Measurements from ENCODE around the gene LOXL1.
A peak's percentile ranks its signal among the peaks of the same experiment; 100 is the strongest.
"Not testable (repeated sequence)": the region's sequence is repeated elsewhere in the genome, so short reads cannot be mapped to it uniquely, and the experiment has no call there.

The LOXL1 gene

DNA sequence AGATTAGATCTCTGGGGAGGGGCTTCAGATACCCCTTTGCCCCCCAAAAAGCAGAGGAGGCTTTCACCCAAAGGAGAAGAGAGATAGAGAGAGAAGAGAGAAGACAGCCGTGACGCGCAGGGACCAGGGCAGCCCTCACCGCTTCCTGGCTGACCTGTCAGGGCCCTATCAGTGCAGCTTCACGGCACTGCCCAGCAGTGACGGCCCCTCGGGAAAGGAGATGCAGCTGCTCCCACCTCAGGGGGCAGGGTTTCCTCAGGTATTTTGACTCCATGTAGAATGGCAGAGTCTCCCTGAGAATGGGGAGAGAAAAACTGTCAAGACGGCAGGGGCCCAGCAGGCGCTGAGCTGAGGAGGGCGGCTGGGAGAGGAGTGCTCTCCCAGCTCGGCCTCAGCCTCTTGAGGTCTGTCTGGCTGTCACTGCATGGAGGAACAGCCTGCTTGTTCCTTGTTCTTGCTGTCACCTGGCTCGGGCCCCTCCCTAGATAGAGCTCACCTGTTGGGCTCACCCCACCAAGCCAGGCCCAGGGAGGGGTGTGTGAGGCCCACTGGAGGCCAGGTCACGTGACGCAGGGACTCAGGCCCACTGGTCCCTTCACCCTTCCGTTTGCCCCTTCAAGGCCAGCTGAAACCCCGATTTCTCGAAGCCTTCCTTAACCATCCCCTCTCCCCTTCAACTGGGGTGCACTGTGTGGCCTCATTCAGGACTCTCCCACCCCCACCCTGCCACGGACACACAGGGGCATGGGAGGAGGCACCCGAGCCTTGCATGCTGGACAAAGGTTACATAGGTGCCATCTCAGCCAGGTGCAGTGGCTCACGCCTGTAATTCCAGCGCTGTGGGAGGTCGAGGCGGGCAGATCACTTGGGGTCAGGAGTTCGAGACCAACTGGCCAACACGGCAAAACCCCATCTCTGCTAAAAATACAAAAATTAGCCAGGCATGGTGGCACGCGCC lies 28.2 kb downstream of the LOXL1 start:
- DNase-seq: no peak

DNA sequence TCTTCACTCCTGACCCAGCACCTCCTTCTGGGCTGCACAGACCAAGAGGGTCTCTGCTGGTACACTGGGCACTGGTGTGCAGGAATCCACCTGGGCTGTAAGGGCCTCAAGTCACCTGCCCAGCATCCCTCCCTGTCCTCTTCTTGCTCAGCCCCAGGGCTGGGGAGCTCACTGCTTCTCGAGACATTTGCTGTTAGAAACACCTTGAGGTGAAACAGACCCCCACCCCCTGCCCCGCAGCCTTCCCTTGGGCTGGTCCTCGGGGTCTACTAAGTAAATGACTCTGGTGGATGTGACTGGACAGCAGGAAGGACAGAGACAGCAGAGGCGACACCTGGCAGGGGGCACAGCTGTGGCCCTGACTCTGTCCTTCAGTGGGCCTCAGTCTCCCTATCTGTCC lies 29.1 kb downstream of the LOXL1 start:
- DNase-seq: no peak

DNA sequence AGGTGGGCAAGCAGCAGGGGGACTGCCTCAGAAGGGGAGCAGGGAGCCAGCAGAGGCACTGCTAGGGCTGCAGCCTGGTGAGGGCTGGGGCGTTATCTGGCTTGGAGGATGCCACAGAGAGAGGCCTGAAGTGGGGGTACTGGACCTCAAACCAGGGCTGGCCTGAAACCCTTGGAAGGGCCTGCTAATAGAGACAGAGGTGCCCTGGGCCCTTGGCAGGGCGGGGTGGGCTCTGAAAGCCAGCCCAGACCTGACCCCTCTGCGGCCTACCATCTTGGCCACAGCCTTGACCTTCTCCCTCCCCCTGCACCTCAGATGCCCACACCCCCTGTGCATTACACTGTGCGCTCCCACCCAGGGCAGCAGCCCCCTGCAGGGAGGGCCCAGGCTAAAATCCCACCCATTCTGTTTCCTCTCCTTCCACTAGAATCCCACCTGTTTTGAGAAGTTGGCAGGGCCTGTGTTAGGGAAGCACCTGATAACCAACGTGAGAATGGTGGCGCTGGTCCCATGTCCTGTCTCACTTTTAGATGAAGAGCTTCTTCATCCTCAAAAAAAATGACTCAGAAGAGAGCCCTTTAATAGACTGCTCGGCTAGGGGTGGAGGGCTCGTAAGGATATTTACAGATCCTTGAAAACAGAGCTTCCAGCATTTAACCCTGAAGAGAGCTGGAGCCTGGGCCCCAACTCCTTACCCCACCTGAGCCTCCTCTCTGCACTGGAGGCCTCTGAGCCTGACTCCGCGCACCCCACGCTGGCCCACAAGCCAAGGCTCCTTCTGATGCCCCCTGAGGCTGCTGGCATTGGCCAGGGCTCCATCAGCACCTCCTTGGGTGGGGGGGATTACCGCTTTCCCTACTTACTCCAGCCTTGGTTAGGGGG lies 29.8 kb downstream of the LOXL1 start:
- DNase-seq: no peak

DNA sequence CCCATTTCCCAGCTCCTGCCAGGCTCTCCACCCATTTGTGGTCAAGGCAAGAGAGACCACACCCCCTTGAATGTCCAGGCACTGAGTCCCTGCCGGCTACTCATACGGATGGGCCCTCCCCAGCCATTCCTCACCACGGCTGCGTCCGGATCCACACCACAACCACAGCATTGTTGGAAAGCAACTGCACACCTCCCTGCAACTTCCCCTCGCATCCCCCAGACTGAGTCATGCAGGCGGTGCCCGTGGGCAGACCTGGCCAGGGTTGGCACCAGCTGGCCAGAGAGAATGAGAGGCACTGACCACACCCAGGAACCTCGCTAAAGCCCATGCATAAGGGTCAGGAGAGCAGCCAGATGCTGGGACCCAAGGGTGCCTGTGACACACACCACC lies 30.5 kb downstream of the LOXL1 start:
- no peak for DNase-seq

DNA sequence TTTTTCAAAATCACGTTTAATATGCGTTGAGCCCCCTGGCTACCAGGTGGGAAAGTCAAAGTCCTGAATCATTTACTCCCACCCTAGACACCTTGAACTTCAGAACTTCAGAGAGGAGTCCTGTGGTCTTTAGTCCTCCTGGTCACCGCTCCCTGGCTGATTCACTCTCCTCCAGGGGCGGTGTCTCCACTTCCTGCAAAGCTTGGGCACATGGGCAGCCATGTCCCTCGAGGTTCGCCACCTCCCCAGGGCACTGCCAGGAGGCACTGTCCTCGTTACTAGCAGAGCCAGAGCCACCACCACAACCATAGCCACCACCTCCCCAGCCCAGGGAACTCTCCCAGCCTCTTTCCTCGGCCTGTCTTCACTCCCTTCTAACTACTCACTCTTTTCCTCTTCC lies 31.0 kb downstream of the LOXL1 start:
- no peak for DNase-seq

DNA sequence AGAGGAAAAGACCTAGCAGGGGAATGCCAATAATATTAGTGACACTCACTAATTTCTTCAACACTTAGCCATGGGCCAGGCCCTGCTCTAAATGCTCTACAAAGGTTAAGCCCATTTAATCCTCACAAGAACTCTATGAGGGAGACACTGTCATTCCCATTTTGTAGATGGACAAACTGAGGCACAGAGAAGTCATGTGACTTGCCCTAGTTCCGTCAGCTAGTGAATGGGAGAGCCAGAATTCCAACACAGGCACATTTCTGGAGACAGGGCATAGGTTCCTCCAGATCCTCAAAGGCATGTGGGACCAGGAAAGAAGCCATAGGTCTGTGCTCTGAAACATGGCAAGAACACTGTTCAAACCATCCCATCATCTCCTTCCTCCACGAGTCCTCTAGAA lies 31.5 kb downstream of the LOXL1 start:
- DNase-seq: no peak

DNA sequence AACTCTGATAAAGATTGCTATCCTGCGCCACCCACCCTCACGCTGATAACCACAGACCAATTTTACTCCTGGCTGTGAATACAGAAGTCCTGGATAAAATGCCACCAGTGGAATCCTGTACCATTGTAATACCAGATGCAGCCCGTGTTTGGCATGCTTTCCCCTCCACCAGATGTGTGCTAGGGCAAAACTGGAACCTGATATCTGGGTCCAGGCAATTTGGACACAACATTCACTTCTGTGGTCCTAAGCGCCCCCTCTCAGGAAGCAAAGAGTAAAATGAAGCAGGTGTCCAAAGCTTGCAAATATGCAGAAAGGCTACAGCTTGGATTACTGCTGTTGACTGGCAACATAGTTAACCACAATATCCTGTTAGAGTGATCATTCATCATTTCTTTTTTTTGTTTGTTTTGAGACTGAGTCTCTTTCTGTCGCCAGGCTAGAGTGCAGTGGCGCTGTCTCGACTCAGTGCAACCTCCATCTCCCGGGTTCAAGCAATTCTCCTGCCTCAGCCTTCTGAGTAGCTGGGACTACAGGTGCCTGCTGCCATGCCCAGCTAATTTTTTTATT lies 32.8 kb downstream of the LOXL1 start:
- DNase-seq: no peak

DNA sequence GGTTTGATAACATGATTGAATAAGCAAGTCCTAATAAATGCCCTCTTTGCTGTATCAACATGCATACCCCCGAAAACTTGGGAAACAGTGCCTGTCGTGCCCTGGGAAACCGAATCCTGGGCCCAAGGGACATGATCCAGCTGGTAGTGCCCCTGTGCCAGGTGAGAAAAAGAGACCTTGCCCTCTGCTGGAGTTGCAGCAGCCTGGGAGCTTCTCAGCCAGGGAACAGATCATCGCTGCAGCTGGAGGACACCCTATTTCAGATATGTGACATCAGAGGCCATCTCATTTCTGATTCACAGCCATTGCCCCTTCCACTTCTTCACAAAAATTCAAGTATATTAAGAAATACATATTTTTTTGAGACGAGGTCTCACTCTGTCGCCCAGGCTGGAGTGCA lies 33.5 kb downstream of the LOXL1 start:
- DNase-seq: no peak

DNA sequence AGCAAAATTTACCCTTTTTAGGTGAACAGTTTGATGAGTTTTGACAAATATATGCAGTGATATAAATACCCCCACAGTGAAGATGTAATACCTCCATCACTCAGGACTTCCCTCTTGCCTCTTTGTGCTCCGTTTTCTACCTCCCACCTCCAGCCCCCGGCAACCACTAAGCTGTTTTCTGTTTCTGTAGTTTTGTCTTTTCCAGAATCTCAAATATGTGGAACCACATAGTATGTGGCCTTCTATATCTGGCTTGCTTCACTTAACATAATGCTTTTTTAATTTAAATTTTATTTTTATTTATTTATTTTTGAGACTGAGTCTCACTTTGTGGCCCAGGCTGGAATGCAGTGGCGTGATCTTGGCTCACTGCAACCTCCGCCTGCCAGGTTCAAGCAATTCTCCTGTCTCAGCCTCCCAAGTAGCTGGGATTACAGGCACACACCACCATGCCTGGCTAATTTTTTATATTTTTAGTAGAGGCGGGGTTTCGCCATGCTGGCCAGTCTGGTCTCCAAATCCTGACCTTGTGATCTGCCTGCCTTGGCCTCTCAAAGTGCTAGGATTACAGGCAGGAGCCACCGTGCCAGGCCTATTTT lies 34.3 kb downstream of the LOXL1 start:
- not testable (repeated sequence) for DNase-seq

DNA sequence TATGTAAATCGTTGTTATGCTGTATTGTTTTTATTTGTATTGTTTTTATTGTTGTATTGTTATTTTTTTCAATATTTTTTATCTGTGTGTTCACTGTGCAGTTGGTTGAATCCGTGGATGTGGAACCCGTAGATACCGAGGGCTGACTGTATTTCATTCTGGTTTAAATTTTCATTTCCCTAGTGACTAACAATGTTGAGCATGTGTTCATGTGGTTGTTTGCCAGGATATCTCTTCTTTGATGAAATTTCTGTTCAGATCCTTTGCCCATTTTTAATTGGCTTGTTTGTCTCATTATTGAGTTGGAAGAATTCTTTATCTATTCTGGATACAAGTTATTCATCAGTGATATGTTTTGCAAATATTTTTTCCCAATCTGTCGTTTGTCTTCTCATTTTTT lies 36.2 kb downstream of the LOXL1 start:
- DNase-seq: no peak

DNA sequence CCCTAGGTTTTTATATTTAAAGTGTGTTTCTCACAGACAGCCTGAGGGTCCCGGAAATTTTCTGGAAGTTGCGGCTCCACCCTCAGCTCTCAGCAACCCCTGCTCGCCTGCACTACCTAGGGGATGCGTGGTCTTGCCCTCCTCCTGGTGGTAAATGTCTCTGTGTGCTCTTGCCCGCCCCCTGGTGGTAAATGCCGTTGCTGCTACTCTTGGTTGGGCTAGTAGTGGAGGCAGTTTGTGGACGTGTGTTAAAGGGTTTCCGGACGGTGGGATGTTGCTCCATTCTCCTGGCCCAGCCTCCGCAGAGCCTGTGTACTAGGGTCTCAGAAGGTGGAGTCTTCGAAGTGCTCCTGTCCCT lies 38.5 kb downstream of the LOXL1 start:
- DNase-seq: peak; percentile 88

DNA sequence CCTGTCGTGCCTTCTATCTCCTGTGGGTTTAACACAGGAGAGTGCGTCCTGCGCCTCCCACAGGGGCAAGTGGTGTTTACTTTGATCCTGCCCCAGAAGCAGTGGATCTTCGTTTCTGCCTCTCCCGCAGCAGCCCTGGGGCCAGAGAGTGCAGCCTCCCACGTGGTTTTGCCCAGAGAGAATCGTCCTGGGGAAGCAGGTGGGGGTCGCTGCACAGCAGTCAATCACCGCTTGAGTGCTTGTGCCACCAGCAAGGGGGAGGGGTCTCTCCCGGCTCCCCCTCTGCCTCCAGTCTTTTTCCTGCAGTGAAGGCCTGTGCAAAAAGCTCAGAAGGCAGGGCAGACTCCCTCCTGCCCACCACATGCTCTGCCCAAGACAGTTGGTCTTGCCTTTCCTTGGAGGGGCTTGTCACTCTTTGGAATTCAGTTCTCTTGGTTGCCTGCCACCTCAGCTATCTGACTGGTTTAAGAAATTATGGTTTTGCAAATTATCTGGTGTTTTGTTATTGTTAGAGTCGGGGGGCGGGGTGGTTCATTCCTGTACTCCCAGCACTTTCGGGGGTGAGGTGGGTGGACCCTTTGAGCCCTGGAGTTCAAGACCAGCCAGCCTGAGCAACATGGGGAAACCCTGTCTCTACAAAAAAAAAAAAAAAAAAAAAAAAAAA lies 39.0 kb downstream of the LOXL1 start:
- DNase-seq: no peak

DNA sequence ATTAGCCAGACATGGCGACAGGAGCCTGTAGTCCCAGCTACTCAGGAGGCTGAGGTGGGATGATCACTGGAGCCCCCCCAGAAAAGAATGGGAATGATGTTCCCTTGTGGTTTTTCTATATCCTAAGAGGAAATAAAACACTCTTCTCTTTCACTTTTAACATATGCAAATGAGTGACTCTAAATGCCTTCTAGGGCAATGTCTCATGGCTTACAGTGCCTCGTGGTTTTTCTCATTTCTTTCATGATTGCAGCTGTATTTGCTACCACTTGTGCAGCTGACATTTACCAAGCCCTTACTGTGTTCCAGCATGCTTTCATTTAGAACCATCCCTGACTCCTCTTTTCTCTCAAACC lies 39.5 kb downstream of the LOXL1 start:
- DNase-seq: no peak

DNA sequence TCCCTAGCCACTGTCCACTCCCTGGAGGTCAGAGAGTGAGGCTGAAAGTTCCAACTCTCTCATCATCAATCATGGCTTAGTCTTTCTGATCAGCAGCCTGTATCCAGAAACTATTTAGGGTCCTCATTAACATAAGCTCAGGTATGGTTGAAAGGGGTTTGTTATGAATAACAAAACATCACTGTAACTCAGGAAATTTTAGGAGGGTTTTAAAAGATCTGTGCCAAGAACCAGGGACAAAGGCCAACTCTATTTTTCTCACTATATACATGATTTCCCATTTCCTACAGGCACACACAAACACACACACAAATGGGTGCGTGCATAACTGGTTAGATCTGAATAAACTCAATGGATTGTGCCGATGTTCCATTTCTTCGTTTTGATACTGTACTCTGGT lies 42.2 kb downstream of the LOXL1 start:
- no peak for DNase-seq

DNA sequence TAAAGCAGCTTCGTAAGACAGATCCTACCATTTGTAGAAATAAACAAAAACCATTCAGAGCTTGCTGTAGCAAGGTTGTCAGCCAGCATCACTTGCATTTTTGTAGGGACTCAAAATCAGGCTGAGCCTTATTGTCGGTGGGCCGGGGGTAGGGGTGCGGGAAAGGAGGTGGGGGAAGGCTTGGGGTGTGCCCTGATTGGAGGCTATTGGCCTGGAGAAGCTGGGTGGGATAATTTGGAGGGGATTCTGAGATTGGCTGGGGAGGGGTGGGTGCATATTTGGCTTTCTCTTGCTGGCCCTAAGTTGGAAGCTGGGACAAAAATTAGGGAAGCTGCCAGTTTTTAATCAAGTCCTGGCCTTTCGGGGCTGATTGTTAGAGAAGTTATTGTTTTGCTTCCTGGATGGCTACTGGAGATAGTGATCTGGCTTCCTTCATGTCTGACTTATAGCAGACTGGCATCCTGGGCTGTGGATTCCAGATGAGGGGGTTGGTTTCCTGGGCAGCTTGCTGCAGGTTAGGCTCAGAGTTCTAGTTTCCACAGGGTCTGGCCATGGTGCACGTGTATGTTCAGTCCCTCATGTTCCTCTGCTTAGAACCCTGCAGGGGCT lies 43.0 kb downstream of the LOXL1 start:
- no peak for DNase-seq

DNA sequence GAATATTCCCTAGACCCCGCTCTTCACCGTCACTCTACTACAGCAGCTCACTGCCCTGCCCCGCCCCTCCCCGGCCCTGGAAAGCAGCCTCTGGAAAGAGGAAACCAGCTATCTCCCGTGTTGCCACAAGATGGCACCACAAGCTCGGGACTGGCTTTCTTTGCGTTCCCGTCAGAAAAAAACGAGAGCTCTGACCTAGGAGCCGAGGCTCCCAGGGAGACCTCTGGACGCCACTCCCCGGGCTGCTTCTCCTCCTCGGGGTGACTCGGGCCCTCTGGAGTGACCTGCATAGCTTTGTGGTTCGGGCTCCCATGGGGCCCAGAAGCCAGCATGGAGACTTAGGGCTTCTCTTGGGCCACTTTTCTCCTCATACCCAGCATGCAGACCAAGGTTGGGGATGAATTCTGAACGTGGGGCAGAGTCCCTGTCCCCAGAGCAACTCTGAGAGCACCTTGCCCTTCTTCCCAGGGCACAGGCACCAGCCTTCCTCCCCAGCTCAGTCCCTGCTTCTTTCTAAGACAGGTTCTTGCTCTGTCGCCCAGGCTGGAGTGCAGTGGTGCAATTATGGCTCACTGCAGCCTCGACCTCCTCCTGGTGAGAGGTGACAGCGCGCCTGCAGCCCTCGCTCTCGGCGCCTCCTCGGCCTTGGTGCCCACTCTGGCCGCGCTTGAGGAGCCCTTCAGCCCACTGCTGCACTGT lies 46.9 kb downstream of the LOXL1 start:
- DNase-seq: peak; percentile 71

DNA sequence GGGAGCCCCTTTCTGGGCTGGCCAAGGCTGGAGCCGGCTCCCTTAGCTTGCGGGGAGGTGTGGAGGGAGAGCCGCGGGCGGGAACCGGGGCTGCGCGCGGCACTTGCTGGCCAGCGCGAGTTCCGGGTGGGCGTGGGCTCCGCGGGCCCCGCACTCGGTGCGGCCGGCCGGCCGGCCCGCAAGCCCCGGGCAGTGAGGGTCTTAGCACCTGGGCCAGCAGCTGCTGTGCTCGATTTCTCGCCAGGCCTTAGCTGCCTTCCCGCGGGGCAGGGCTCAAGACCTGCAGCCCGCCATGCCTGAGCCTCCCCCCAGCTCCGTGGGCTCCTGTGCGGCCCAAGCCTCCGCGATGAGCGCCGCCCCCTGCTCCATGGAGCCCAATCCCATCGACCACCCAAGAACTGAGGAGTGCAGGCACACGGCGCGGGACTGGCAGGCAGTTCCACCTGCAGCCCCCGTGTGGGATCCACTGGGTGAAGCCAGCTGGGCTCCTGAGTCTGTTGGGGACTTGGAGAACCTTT lies 47.5 kb downstream of the LOXL1 start:
- DNase-seq: not testable (repeated sequence)

DNA sequence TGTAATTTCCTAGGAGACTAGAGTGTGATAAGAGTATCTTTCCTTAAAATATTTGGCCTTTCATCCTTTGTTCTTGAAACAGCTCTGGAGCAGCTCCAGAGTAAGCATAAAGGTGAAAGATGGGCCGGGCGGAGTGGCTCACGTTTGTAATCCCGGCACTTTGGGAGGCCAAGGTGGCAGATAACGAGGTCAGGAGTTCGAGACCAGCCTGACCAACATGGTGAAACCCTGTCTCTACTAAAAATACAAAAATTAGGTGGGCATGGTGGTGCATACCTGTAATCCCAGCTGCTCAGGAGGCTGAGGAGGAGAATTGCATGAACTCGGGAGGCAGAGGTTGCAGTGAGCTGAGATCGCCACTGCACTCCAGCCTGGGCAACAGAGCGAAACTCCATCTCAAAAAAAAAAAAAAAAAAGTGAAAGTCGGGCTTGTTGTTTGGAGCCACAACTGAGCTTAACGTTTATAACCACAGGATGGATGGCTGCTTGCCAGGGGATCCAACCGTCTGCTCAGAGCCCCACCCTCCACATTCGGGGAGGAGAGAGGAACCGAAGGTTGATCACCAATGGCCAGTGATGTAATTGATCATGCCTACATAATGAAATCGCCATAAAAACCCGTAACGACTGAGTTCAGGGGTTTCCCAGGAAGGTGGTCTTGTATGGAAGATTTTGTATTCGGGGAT lies 49.3 kb downstream of the LOXL1 start:
- not testable (repeated sequence) for DNase-seq

DNA sequence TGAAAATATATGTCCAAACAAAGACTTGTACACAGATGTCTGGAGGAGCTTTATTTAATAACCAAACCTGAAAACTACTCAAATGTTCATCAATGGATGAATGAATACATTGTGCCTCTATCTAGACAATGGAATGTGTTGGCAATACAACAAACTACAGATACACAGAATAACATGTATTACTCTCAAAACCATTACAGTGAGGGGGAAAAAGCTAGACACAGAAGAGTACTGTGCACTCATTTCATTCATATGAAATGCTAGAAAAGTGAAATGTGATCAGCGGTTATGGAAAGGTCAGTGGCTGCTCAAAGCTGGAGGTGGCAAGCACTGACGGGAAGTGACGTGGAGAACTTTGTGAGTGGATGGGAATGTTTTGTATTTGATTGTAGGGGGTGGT lies 52.6 kb downstream of the LOXL1 start:
- DNase-seq: no peak

DNA sequence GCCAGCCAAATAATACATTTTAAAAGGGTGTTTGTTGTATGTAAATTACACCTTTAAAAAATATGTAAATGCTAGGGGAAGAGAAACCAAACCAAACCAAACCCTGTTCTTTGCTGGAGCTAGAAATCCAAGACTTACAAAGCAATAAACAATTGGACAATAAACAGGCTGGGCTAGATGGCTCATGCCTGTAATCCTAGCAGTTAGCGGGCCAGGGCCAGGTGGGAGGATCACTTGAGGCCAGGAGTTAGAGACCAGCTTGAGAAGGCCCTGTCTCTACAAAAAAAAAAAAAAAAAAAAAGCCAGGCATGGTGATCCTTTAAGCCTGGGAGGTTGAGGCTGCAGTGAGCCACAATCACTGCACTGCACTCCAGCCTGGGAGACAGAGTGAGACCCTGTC lies 53.4 kb downstream of the LOXL1 start:
- DNase-seq: no peak

DNA sequence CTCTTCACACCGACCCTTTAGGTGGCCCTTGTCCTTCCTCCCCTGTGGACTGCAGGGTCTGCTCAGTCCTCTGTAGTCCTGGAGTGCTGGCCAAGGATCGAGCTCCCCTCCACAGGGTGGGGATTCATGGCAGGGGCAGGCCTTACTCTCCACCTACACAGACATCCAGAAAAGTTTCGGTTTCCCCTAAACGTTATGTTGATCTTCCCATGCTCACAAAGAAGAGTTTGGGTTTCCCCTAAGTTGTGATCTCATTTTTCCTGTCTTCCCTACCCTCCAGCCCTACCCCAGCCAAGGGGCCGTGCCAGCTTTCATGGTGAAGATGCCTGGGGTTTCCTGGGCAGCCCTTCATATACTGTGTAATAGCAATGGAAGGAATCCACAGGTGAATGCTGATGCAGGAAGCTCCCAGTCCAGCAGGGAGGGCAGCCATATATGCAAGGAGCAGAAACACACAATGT lies 55.5 kb downstream of the LOXL1 start:
- no peak for DNase-seq
